ENCODE results near the gene TAF1.

The TAF1 gene

DNA sequence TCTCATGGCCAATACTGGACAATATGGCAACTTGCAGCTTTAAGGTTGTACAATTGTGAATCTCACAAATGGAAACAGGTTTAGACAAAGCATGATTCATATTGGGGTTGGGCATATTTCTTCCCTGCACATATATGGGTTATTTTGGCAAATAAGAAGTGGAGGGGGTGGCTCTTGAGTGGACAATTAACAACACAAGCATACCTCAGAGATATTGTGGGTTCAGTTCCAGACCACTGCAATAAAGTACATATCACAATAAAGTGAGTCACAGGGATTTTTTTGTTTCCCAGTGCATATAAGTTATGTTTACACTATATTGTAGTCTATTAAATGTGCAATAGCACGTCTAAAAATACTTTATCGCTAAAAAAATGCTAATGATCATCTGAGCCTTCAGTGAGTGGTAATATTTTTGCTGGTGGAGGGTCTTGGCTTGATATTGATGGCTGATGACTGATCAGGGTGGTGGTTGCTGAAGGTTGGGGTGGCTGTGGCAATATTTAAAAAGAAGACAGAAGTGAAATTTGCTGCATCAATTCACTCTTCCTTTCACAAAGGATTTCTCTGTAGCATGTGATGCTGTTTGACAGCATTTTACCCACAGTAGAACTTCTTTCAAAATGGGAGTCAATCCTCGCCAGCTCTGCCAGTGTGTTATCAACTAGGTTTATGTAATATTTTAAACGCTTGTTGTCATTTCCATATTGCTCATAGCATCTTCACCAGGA lies 116.2 kb downstream of the TAF1 start:
- no peaks in the 10 kb centered on the region for H4K20me1 ChIP-seq (ENCODE audit: low read depth, low read length)
- H3K9me2 ChIP-seq (replicated peaks; ENCODE audit: insufficient read depth, low read length), result no peaks in the 10 kb centered on the region
- no peak overlapping the region for H3K27ac ChIP-seq (ENCODE audit: low read depth, low read length)
- H3K9ac ChIP-seq (ENCODE audit: low read length), result no peak overlapping the region
- H2AFZ ChIP-seq (ENCODE audit: low read depth, low read length, severe bottlenecking), result no peak overlapping the region
- TF ChIP-seq, protein P1, sequence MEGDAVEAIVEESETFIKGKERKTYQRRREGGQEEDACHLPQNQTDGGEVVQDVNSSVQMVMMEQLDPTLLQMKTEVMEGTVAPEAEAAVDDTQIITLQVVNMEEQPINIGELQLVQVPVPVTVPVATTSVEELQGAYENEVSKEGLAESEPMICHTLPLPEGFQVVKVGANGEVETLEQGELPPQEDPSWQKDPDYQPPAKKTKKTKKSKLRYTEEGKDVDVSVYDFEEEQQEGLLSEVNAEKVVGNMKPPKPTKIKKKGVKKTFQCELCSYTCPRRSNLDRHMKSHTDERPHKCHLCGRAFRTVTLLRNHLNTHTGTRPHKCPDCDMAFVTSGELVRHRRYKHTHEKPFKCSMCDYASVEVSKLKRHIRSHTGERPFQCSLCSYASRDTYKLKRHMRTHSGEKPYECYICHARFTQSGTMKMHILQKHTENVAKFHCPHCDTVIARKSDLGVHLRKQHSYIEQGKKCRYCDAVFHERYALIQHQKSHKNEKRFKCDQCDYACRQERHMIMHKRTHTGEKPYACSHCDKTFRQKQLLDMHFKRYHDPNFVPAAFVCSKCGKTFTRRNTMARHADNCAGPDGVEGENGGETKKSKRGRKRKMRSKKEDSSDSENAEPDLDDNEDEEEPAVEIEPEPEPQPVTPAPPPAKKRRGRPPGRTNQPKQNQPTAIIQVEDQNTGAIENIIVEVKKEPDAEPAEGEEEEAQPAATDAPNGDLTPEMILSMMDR (IDR thresholded peaks at IDR 0.05; ENCODE audit: insufficient read depth, low read length, poor library complexity, severe bottlenecking), result no peak
- no peak for TF ChIP-seq EZH2phosphoT487 (conservative IDR thresholded peaks at IDR 0.05; ENCODE audit: low read length)
- H3K9me3 ChIP-seq (ENCODE audit: insufficient read depth, low read length), result no peaks in the 10 kb centered on the region
- no peaks in the 10 kb centered on the region for H3F3A ChIP-seq (ENCODE audit: insufficient read depth)
- H3K4me3 ChIP-seq (ENCODE audit: insufficient read depth, low read length, poor library complexity, severe bottlenecking), result no peak overlapping the region
- no peaks in the 10 kb centered on the region for H3K36me3 ChIP-seq (ENCODE audit: low read length)
- H3K27me3 ChIP-seq (ENCODE audit: low read length), result no peaks in the 10 kb centered on the region
- no peaks in the 10 kb centered on the region for H3K79me2 ChIP-seq (ENCODE audit: insufficient read depth, low read length)
- no peak overlapping the region for H3K4me2 ChIP-seq (ENCODE audit: low read depth, low read length, poor library complexity, severe bottlenecking)

DNA sequence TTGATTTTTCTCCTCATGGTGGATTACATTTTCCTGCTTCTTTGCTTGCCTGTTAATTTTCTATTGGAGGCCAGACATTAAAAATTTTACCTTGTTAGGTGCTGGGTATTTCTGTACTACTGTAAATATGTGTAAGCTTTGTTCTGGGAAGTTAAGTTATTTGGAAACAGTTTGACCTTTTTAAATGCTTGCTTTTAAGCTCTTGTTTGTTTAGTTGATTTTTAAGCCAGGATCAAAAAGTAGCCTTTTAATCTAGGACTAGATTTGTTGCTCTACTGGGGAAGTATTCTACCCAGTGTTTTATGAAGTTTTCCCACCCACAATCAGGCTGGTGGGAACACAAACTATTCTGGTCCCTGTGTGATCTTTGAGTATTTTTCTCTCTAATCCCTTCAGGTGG lies 121.7 kb downstream of the TAF1 start:
- no peaks in the 10 kb centered on the region for H3K27me3 ChIP-seq (ENCODE audit: low read length)
- H3F3A ChIP-seq (ENCODE audit: insufficient read depth), result no peaks in the 10 kb centered on the region
- no peak overlapping the region for H3K27ac ChIP-seq (ENCODE audit: low read depth, low read length)
- H3K4me3 ChIP-seq (ENCODE audit: insufficient read depth, low read length, poor library complexity, severe bottlenecking), result no peak overlapping the region
- no peaks in the 10 kb centered on the region for H3K36me3 ChIP-seq (ENCODE audit: low read length)
- no peaks in the 10 kb centered on the region for H4K20me1 ChIP-seq (ENCODE audit: low read depth, low read length)
- no peaks in the 10 kb centered on the region for H3K9me3 ChIP-seq (ENCODE audit: insufficient read depth, low read length)
- no peak overlapping the region for H3K4me2 ChIP-seq (ENCODE audit: low read depth, low read length, poor library complexity, severe bottlenecking)
- H2AFZ ChIP-seq (ENCODE audit: low read depth, low read length, severe bottlenecking), result no peak overlapping the region
- H3K79me2 ChIP-seq (ENCODE audit: insufficient read depth, low read length), result no peaks in the 10 kb centered on the region
- TF ChIP-seq, protein P1 (IDR thresholded peaks at IDR 0.05; ENCODE audit: insufficient read depth, low read length, poor library complexity, severe bottlenecking), result no peak
- TF ChIP-seq EZH2phosphoT487 (conservative IDR thresholded peaks at IDR 0.05; ENCODE audit: low read length), result no peak
- H3K9ac ChIP-seq (ENCODE audit: low read length), result no peak overlapping the region
- no peaks in the 10 kb centered on the region for H3K9me2 ChIP-seq (replicated peaks; ENCODE audit: insufficient read depth, low read length)

DNA sequence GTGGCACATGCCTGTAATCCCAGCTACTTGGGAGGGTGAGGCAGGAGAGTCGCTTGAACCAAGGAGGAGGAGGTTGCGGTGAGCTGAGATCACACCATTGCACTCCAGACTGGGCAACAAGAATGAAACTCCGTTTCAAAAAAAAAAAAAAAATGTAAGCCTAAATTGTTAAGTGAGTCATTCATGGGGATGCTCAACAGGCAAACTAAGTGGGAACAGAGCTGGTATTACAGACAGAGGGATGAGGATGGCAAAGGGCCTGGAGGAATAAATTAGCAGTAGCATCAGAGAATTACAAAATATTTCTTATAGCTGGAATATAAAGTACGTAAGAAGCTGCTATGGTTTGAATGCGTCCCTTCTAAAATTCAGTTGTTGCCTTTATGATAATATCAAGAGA lies 123.4 kb downstream of the TAF1 start:
- Histone ChIP-seq H3F3A (ENCODE audit: insufficient read depth) (no peaks in the 10 kb centered on the region), H3K79me2 (ENCODE audit: insufficient read depth, low read length) (no peaks in the 10 kb centered on the region)
- TF ChIP-seq EZH2phosphoT487 (conservative IDR thresholded peaks at IDR 0.05; ENCODE audit: low read length), result no peak
- TF ChIP-seq, protein P1 (IDR thresholded peaks at IDR 0.05; ENCODE audit: insufficient read depth, low read length, poor library complexity, severe bottlenecking), result no peak

More for the DNA sequence above, 123.4 kb downstream of the TAF1 start:
- H2AFZ ChIP-seq (ENCODE audit: low read depth, low read length, severe bottlenecking), result no peak overlapping the region
- no peaks in the 10 kb centered on the region for H3K9me3 ChIP-seq (ENCODE audit: insufficient read depth, low read length)
- H4K20me1 ChIP-seq (ENCODE audit: low read depth, low read length), result no peaks in the 10 kb centered on the region
- no peaks in the 10 kb centered on the region for H3K27me3 ChIP-seq (ENCODE audit: low read length)
- H3K9me2 ChIP-seq (replicated peaks; ENCODE audit: insufficient read depth, low read length), result no peaks in the 10 kb centered on the region
- no peaks in the 10 kb centered on the region for H3K36me3 ChIP-seq (ENCODE audit: low read length)
- H3K9ac ChIP-seq (ENCODE audit: low read length), result no peak overlapping the region
- no peak overlapping the region for H3K4me2 ChIP-seq (ENCODE audit: low read depth, low read length, poor library complexity, severe bottlenecking)
- H3K4me3 ChIP-seq (ENCODE audit: insufficient read depth, low read length, poor library complexity, severe bottlenecking), result no peak overlapping the region
- H3K27ac ChIP-seq (ENCODE audit: low read depth, low read length), result no peak overlapping the region
